ENCODE measurements around the gene MARK1.

Gene MARK1

DNA sequence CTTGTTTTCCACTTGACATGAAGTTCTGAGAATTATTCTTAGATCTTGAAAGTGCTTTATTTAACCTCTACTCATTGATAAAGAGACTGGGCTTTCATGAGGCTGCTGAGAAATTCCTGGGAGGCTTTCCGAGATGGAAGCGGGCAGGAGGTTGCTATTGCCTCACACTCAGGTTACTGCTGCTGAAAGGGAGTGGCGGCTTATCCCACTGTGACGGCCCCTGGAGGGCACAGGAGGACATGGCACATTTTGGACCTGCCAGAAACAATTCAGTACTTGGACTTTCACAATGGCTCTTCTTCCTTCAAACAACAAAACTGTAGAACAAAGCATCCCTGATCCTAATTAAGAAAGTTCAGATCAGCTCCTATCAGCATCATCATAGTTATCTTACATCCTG, 16.2 kb upstream of the MARK1 start:
- DNase-seq (ENCODE audit: low read depth), result peak; percentile 63
- TF ChIP-seq, protein P1, sequence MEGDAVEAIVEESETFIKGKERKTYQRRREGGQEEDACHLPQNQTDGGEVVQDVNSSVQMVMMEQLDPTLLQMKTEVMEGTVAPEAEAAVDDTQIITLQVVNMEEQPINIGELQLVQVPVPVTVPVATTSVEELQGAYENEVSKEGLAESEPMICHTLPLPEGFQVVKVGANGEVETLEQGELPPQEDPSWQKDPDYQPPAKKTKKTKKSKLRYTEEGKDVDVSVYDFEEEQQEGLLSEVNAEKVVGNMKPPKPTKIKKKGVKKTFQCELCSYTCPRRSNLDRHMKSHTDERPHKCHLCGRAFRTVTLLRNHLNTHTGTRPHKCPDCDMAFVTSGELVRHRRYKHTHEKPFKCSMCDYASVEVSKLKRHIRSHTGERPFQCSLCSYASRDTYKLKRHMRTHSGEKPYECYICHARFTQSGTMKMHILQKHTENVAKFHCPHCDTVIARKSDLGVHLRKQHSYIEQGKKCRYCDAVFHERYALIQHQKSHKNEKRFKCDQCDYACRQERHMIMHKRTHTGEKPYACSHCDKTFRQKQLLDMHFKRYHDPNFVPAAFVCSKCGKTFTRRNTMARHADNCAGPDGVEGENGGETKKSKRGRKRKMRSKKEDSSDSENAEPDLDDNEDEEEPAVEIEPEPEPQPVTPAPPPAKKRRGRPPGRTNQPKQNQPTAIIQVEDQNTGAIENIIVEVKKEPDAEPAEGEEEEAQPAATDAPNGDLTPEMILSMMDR (IDR thresholded peaks at IDR 0.05; ENCODE audit: insufficient read depth, low read depth, low read length, missing control alignments), result peak; percentile 32
- no peak overlapping the region for H3K4me3 ChIP-seq (ENCODE audit: low read length)

DNA sequence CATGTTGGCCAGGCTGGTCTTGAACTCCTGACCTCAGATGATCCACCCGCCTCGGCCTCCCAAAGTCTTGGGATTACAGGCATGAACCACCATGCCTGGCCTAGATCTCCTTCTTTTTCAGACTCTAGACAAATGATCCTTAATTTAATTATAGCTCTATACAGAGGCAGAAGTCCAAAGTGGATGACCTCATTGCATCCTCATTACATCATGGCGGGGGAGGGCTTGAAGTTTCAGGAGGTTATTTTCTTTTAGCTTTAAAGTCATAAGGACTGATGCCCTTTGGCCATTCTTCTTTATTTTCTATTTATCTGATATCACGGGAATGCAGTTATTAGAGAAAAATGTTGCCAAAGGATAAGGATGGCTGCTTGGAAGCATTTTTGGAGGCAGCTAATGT, 14.1 kb upstream of the MARK1 start:
- TF ChIP-seq, protein P1 (IDR thresholded peaks at IDR 0.05; ENCODE audit: insufficient read depth, low read depth, low read length, missing control alignments), result no peak
- DNase-seq (ENCODE audit: low read depth), result peak; percentile 41
- no peak overlapping the region for H3K4me3 ChIP-seq (ENCODE audit: low read length)

DNA sequence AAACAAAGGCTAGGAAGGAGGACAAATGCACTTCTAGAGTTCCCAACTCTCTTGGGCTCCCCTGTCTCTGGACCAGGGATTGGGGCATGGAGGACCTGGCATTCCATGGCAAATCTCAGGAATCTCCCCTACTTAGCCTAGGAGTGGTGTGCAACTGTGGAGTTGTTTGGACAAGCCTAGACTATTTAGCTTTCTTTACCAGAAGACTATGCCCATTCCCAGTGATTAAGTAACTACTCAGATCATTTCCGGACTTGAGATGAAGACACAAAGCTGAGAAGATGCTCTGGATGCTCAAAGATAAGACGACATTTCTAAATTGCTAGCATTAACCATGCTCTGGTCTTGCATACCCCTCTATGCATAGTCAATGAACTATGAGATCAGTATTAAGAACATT, 13.7 kb upstream of the MARK1 start:
- H3K4me3 ChIP-seq (ENCODE audit: low read length), result no peak overlapping the region
- TF ChIP-seq, protein P1 (IDR thresholded peaks at IDR 0.05; ENCODE audit: insufficient read depth, low read depth, low read length, missing control alignments), result no peak
- peak; percentile 86 for DNase-seq (ENCODE audit: low read depth)

DNA sequence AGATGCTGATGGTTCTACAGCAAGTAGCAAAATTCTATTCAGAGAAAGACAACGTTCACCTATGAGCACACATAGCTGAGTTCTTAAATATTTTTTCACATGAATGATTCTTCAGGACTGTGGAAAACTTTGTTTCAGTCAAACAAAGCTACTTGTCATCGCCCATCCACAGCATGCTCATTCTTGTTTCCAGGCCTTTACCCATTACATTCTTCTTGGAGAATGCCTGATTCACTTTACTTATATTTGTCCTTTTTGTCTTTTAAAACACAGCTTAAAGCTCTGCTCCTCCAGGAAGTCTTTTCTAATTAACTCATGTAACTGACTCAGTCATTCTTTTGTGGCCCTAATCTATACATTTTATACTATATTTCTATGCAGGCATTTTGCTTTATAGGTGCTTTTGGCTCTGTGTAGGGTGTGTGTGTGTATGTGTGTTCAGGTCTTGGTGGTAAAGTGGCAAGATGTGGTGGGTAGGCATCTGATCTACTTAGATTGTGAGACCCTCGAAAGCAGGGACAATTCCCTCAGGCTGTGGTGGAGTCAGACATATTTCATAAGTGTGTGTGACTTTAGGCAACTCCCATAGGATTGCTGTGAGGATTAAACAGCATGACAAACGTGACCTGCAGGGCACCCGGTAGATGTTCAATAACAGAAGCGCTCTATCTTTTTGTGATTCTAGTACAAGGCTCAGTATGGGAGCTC, 11.8 kb upstream of the MARK1 start:
- DNase-seq (ENCODE audit: low read depth), result peak; percentile 98
- no peak overlapping the region for H3K4me3 ChIP-seq (ENCODE audit: low read length)
- TF ChIP-seq, protein P1 (IDR thresholded peaks at IDR 0.05; ENCODE audit: insufficient read depth, low read depth, low read length, missing control alignments), result no peak

DNA sequence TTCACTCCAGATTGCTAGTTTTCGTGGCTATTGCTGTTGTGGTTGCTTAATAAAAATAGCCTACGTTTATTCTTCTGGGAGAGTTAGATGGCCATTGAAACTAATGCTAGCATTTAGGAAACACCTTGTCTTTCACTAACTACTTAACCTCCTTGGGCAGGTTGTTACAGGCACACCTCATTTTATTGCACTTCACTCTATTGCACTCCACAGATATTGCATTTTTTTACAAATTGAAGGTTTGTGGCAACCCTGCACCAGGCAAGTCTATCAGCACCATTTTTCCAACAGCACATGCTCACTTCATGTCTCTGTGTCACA, 11.3 kb upstream of the MARK1 start:
- TF ChIP-seq, protein P1 (IDR thresholded peaks at IDR 0.05; ENCODE audit: insufficient read depth, low read depth, low read length, missing control alignments), result no peak
- peak; percentile 66 for DNase-seq (ENCODE audit: low read depth)
- H3K4me3 ChIP-seq (ENCODE audit: low read length), result no peak overlapping the region

DNA sequence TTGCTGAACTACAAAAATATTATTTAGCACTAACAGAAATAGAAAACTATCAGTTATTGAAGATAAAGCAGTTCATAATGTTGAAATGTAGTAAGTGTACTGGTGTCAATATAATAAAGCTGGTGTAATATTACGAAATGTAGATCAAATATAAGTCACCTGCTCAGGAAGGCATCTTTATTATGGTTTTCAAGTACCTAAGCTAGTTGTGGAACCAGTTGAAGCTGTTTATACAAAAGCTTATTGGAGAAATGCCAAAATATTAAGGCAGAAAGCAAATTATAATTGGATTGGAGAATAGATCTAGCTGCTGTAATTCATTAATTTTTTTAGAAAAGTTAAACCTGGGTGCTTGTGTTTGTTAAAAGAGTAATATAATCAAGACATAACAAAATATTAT, 6.2 kb upstream of the MARK1 start:
- no peak overlapping the region for H3K4me3 ChIP-seq (ENCODE audit: low read length)
- peak; percentile 83 for DNase-seq (ENCODE audit: low read depth)
- TF ChIP-seq, protein P1 (IDR thresholded peaks at IDR 0.05; ENCODE audit: insufficient read depth, low read depth, low read length, missing control alignments), result no peak

DNA sequence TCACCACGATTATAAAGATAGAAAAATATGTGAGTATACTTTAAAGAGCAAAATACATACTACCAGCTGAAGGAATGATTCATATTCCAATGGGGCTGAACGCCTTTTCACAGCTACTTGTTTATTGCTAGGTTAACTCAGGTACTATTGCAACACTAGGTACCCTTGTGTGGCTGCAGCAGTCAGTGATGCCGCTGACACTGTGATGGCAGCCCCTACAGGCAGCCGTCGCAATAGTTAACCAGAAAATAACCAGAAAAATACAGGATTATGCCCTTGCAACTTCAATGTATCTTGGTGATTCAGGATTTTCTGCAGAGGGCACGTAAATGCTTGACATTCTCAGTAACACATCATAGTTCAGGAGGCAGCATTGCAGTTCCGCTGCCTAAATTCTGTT, 1.6 kb upstream of the MARK1 start:
- TF ChIP-seq, protein P1 (IDR thresholded peaks at IDR 0.05; ENCODE audit: insufficient read depth, low read depth, low read length, missing control alignments), result peak; percentile 46
- peak; percentile 83 for DNase-seq (ENCODE audit: low read depth)
- H3K4me3 ChIP-seq (ENCODE audit: low read length), result no peak overlapping the region

Data from epithelial cell of esophagus (primary cell).